Vagina (tissue), 2 donors: ENCODE measurements around the gene PSMA6.

Experiments used
- POLR2A ChIP-seq, 2 donors: fragments of 450-650 bp; IDR thresholded peaks; one replicate each; pipeline ENCODE4 v1.6.1; 2017; ENCODE audit warnings: antibody characterized with exemption in 2 of 2, mild to moderate bottlenecking in 2 of 2, moderate library complexity in 2 of 2
- TF ChIP-seq, protein P1 (sequence below), 3 experiments: fragments of 450-650 bp in 2 of 3; fragments of 200-600 bp in 1 of 3; sonication (generic) in 1 of 3; IDR thresholded peaks; one replicate each; pipeline ENCODE4 v1.5.1; 2017 to 2019; ENCODE audit warnings: antibody characterized with exemption in 3 of 3, mild to moderate bottlenecking in 2 of 3, moderate library complexity in 2 of 3

GRCh38 chr14:35281341-35281740 lies 10.8 kb upstream of the PSMA6 start:
- TF ChIP-seq, protein P1, sequence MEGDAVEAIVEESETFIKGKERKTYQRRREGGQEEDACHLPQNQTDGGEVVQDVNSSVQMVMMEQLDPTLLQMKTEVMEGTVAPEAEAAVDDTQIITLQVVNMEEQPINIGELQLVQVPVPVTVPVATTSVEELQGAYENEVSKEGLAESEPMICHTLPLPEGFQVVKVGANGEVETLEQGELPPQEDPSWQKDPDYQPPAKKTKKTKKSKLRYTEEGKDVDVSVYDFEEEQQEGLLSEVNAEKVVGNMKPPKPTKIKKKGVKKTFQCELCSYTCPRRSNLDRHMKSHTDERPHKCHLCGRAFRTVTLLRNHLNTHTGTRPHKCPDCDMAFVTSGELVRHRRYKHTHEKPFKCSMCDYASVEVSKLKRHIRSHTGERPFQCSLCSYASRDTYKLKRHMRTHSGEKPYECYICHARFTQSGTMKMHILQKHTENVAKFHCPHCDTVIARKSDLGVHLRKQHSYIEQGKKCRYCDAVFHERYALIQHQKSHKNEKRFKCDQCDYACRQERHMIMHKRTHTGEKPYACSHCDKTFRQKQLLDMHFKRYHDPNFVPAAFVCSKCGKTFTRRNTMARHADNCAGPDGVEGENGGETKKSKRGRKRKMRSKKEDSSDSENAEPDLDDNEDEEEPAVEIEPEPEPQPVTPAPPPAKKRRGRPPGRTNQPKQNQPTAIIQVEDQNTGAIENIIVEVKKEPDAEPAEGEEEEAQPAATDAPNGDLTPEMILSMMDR (IDR thresholded peaks at IDR 0.05): no peak
- TF ChIP-seq POLR2A (IDR thresholded peaks at IDR 0.05): no peak
